Panc1 (cell line): ENCODE data around the gene SNCB. TPM values are rescaled to one million over a fixed set of nuclear protein-coding genes. Genes with fewer than 3 reads are reported as not detected.

Experiments used
- ATAC-seq: fragments of 200-7000 bp; cut with Tn5 transposase; 2 replicates; pipeline ENCODE4 v1.9.1; 2020; ENCODE audit warnings: mild to moderate bottlenecking, moderate library complexity
- BruUV-seq: library from RNA; stranded (reverse); fragments of 400-500 nt; replicated peaks from 2 replicates; lab custom pipeline; 2021; lab: Mats Ljungman, UMichigan
- CTCF ChIA-PET: fragments of 300-600 bp; sonication (Branson Sonifier 250); formaldehyde crosslinking; loops from one replicate; lab custom pipeline; 2022; ENCODE audit warnings: antibody characterized with exemption; lab: Charles Lee
- POLR2A ChIA-PET: fragments of 300-600 bp; sonication (Branson Sonifier 250); formaldehyde crosslinking; loops from one replicate; lab custom pipeline; 2022; ENCODE audit warnings: antibody characterized with exemption; lab: Charles Lee
- DNase-seq: peaks from one replicate; pipeline ENCODE4 v3.0.0-alpha.2; 2010; ENCODE audit warnings: low read depth, low spot score
- H3K27ac ChIP-seq: 2 replicates; pipeline ENCODE4 v1.5.1; 2011; ENCODE audit warnings: mild to moderate bottlenecking, low read length, inconsistent platforms
- H3K27me3 ChIP-seq: fragments of 200-500 bp; sonication (Bioruptor generic); 2 replicates; pipeline ENCODE4 v1.6.0; 2014; ENCODE audit warnings: low read length, inconsistent platforms; ENCODE audit not compliant: control insufficient read depth, insufficient read depth
- H3K36me3 ChIP-seq: fragments of 200-500 bp; sonication (Bioruptor generic); 2 replicates; pipeline ENCODE4 v1.5.1; 2014; ENCODE audit warnings: inconsistent platforms, mild to moderate bottlenecking, low read length, moderate library complexity; ENCODE audit not compliant: control insufficient read depth, insufficient read depth
- H3K4me1 ChIP-seq: 2 replicates; pipeline ENCODE4 v1.5.1; 2011; ENCODE audit warnings: inconsistent platforms, mild to moderate bottlenecking, low read length, moderate library complexity; ENCODE audit not compliant: control insufficient read depth, insufficient read depth
- H3K4me3 ChIP-seq, 2 experiments: 2 replicates each; pipeline ENCODE4 v1.5.1; 2011 to 2012; ENCODE audit warnings: low read depth in 2 of 2, low read length in 2 of 2, mild to moderate bottlenecking in 2 of 2, inconsistent platforms in 1 of 2, moderate library complexity in 1 of 2
- H3K9me3 ChIP-seq: fragments of 200-500 bp; sonication (Bioruptor generic); 2 replicates; pipeline ENCODE4 v1.5.1; 2014; ENCODE audit warnings: low read depth, mild to moderate bottlenecking, inconsistent platforms, low read length, moderate library complexity; ENCODE audit not compliant: control insufficient read depth, insufficient read depth
- SIN3A ChIP-seq: IDR thresholded peaks from 2 replicates; pipeline ENCODE4 v1.6.1; 2012; ENCODE audit warnings: low read depth, mild to moderate bottlenecking, low read length, moderate library complexity, borderline replicate concordance; ENCODE audit not compliant: insufficient read depth
- TCF7L2 ChIP-seq: IDR thresholded peaks from 2 replicates; pipeline ENCODE4 v1.6.1; 2011; ENCODE audit warnings: mild to moderate bottlenecking, low read depth, low read length, inconsistent platforms
- in situ Hi-C: cut with HindIII; loops from 2 replicates; pipeline ENCODE4 v1.10.0; 2016; ENCODE audit warnings: low sequenced_read_pairs, low pct_unique_long_range_greater_than_20kb
- intact Hi-C: fragments of 100-400 bp; cut with micrococcal nuclease; formaldehyde crosslinking; loops from one replicate; pipeline ENCODE4 v1.10.0; 2022; ENCODE audit not compliant: unreplicated experiment
- total RNA-seq: library from RNA; stranded (reverse); gene quantifications from one replicate; pipeline ENCODE4 v1.2.1, GENCODE V29; 2021; ENCODE audit not compliant: unreplicated experiment
- TF ChIP-seq, protein P1 (sequence below), 2 experiments: IDR thresholded peaks; 2 replicates each; pipeline ENCODE4 v1.6.1; 2011 to 2012; ENCODE audit warnings: low read depth in 2 of 2, control low read depth in 1 of 2, low read length in 1 of 2, mild to moderate bottlenecking in 1 of 2, moderate library complexity in 1 of 2; ENCODE audit not compliant: insufficient read depth in 1 of 2
- TF ChIP-seq, protein P2 (sequence below): fragments of 450-650 bp; IDR thresholded peaks from 2 replicates; pipeline ENCODE4 v1.5.1; 2017; ENCODE audit warnings: mild to moderate bottlenecking

SNCB gene
- total RNA-seq, 1 experiment from 2014 or later: 0.77 TPM

DNA sequence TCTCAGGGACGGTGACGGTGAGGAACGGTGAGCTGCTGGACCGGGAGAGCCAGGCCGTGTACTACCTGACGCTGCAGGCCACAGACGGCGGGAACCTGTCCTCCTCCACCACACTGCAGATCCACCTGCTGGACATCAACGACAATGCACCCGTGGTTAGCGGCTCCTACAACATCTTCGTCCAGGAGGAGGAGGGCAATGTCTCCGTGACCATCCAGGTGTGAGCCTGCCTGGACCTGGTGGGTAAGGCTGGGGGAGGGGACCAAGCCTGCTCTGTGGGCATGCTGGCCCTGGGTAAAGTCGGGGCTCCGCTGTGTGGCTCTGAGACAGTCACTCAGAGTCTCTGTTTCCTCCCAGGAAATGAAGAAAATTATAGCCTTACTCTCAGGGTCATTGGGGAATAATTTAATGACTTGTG, 51.9 kb downstream of the SNCB start:
- in situ Hi-C loops: no loop called here
- Histone ChIP-seq H3K4me3 (no peak overlapping the region), H3K9me3 (no peaks in the 10 kb centered on the region), H3K36me3 (no peaks in the 10 kb centered on the region), H3K4me1 (no peaks in the 10 kb centered on the region; the same call in 1 of the 2 replicates), H3K27ac (no peak overlapping the region), H3K27me3 (no peaks in the 10 kb centered on the region)
- DNase-seq (no peak), ATAC-seq (peak; percentile 85)
- TF ChIP-seq SIN3A: no peak
- TF ChIP-seq, protein P1, sequence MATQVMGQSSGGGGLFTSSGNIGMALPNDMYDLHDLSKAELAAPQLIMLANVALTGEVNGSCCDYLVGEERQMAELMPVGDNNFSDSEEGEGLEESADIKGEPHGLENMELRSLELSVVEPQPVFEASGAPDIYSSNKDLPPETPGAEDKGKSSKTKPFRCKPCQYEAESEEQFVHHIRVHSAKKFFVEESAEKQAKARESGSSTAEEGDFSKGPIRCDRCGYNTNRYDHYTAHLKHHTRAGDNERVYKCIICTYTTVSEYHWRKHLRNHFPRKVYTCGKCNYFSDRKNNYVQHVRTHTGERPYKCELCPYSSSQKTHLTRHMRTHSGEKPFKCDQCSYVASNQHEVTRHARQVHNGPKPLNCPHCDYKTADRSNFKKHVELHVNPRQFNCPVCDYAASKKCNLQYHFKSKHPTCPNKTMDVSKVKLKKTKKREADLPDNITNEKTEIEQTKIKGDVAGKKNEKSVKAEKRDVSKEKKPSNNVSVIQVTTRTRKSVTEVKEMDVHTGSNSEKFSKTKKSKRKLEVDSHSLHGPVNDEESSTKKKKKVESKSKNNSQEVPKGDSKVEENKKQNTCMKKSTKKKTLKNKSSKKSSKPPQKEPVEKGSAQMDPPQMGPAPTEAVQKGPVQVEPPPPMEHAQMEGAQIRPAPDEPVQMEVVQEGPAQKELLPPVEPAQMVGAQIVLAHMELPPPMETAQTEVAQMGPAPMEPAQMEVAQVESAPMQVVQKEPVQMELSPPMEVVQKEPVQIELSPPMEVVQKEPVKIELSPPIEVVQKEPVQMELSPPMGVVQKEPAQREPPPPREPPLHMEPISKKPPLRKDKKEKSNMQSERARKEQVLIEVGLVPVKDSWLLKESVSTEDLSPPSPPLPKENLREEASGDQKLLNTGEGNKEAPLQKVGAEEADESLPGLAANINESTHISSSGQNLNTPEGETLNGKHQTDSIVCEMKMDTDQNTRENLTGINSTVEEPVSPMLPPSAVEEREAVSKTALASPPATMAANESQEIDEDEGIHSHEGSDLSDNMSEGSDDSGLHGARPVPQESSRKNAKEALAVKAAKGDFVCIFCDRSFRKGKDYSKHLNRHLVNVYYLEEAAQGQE (IDR thresholded peaks at IDR 0.05; ENCODE audit: insufficient read depth in 1 of 2, low read depth in 2 of 2, low read length in 1 of 2): peak in 1 of 2 experiments; percentile 46; a peak in 1 of 4 replicates
- TF ChIP-seq, protein P2, sequence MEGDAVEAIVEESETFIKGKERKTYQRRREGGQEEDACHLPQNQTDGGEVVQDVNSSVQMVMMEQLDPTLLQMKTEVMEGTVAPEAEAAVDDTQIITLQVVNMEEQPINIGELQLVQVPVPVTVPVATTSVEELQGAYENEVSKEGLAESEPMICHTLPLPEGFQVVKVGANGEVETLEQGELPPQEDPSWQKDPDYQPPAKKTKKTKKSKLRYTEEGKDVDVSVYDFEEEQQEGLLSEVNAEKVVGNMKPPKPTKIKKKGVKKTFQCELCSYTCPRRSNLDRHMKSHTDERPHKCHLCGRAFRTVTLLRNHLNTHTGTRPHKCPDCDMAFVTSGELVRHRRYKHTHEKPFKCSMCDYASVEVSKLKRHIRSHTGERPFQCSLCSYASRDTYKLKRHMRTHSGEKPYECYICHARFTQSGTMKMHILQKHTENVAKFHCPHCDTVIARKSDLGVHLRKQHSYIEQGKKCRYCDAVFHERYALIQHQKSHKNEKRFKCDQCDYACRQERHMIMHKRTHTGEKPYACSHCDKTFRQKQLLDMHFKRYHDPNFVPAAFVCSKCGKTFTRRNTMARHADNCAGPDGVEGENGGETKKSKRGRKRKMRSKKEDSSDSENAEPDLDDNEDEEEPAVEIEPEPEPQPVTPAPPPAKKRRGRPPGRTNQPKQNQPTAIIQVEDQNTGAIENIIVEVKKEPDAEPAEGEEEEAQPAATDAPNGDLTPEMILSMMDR: peak; percentile 83
- BruUV-seq: no TSS peak
- CTCF ChIA-PET: no interaction called here
- POLR2A ChIA-PET: no interaction called here
- intact Hi-C loops: no loop called here

GRCh38 chr5:176577312-176578176, 52.8 kb downstream of the SNCB start:
- in situ Hi-C loops (no loop called here), intact Hi-C loops (no loop called here)
- H3K36me3 ChIP-seq: no peaks in the 10 kb centered on the region
- H3K9me3 ChIP-seq: no peaks in the 10 kb centered on the region
- ChIA-PET POLR2A (no interaction called here), CTCF (no interaction called here)
- H3K4me3 ChIP-seq: no peak overlapping the region
- BruUV-seq: no TSS peak
- no peak for DNase-seq
- no peak for ATAC-seq
- no peaks in the 10 kb centered on the region for H3K27me3 ChIP-seq
- TF ChIP-seq, protein P2: no peak
- TF ChIP-seq TCF7L2: no peak
- no peak overlapping the region for H3K27ac ChIP-seq
- no peaks in the 10 kb centered on the region; the same call in 1 of the 2 replicates for H3K4me1 ChIP-seq
